NCI-H2196 (cell line): ENCODE results near the gene SPTSSA.

Experiments used
- DNase-seq: peaks from one replicate; lab custom pipeline; 2025; ENCODE audit not compliant: unreplicated experiment; lab: John Stamatoyannopoulos, UW

SPTSSA gene

DNA sequence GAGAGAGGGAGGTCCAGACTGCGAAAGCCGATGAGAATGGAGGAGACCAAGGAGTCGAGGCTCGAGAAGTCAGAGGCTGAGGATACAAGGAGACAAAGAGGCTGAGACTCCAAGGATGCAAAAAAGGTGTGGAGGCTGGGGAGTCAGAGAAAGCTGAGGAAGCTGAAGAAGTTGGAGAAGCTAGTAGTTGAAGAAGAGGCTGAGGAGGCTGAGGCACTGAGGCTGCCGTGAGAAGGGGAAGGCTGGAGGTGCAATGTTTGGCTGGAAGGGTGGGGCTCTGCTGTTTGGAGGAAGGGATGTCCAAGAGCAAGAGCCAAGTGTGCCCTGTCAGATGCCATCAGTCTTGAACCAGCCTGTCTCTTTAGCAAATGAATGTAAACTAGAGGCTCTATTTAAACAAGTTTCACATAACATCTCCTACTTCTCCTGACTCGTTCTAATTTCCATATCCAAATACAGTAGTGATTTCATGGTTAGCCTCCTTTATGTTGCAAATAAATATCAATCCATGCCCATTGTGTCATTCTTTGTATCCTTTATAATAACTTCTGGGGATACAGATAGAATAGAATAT is 10.8 kb upstream of the SPTSSA start:
- DNase-seq = no peak

DNA sequence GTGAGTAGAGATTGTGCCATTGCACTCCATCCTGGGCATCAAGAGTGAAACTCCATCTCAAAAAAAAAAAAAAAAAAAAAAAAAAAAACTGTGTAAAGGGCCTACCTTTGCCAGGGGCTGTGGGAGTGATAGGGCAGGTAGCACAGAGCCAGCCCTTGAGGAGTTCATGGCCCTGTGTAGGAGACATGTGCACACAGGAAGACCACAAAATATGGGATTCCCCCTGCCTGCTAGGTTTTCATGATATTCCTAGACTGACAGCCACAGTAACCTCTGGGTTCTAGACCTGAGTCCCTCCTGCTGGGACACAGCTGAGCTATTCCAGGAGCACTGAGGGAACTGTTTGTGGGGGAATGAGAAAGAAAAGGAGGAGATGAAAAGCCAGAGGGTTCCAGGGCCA is 8.3 kb upstream of the SPTSSA start:
- DNase-seq = no peak

DNA sequence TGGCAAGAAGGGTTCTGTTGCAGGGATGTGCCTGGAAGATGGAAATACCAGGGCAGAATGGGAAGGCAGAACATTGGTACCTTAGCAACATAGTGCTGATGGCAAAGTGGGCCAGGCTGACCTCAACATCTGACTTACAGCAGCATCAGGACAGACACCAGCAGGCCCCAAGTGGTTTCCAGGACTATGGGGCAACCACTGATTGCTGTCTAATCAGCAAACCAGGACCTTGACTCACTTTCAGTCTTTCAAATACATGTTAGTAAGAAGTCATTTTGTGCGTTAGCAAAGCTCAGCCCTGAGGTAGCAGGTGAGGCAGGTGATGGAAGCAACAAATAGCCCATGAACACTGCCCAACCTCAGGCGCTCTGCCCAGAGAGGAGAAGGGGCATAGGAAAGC is 4.7 kb upstream of the SPTSSA start:
- DNase-seq = no peak

DNA sequence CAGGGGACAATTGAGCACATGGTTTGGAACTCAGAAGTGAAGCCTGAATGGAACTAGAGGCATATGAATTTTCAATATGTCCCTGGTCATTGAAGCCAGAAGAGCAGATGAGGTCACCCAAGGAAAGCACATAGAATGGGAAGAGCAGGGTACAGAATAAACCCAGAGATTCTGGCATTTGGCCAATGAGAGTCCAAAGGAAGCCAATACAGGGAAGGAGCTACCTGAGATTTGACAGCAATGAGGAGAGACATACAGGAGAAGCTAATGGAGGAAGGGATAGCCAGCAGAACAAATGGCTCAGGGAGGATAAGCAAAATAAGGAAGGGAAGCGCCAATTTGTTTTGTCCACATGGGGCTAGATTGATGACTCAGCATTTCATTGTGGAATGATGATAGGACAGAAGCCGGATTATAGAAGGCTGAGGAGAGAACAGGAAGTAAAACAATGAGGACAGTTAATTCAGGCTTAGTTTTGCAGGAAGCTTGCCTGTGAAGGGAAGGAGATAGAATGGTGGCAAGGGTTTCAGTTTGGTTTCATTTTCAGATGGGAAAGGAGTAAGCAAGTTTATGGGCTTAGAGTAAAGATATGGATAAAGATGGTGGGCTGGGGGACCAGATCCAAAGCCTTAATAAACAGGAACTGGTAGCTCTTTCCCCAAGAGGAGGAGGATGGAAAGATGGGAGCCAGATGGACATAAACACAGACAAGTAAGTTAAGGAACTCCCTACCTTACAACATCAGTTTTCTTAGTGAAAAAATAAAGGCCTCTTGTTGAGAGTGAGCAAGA is 3.2 kb upstream of the SPTSSA start:
- DNase-seq = no peak

DNA sequence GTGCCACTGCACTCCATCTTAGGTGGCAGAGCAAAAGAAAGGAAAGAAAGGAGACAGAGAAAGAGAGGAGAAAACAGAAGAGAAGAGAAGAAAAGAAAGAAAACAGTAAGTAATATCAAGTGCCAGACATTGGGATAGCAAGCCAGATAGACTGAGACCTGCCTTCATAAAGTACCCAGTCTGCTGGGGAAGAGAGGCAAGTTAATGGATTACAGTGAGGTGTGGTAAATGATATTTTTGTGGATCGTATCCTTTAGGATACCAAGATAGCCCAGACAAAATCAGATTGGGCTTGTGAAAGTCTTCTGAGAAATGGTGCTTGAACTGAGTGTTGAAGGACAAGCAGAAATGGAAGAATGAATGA is 1.5 kb upstream of the SPTSSA start:
- DNase-seq = no peak

DNA sequence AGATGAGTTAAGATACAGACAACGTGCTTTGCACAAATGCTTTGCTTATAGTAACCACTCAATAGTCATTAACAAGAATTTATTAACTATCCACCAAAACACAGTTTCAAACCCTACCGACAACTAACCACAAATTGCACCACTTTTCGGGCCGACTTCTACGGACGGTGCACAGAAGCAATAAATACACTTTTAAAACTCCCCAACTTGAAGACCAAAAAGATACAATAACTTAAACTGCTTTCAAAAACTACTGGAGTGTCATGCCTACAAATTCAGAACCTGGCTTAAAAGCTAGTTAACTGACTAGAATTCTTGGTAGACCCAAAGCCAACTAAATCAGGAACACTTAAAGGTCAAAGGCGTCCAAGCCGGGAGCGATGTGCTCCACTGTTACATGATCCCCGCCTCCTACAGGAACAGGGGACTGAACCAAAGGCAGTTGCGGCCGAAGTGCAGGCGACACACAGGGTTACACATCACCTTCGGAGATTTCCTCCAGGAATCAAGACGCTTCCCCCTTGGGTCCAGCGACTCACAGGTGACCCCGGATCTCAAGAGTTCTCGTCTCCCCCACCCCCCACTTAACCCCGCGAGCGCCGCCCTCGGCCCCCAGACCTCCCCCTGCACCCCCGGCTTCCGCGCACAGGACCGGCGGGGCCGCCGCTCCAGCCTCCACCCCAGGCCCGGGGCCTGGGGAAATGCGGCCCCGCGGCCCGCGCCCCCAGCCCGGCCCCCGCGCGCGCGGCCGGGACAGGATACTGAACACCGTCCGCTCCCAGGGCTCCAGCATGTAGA is 507 bp downstream of the SPTSSA start:
- peak; percentile 23 for DNase-seq

DNA sequence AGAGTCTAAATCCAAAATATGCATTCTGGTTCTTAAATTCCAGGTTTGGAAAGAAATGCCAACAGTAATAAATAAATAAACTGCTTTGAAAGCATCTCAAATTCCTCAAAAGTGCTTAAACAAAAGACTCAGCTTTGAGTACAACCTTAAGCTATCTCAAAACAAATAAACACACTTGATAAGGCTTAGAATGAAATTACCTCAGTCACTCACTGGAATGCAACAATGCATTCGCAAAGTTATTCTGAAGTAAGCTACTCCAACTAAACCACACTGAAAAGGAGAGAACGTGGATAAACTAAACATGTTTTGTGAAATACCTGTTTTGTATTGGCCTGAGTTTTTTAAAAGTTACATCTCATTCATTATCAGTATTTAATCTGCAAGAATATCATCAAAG is 1.2 kb downstream of the SPTSSA start:
- DNase-seq = no peak

DNA sequence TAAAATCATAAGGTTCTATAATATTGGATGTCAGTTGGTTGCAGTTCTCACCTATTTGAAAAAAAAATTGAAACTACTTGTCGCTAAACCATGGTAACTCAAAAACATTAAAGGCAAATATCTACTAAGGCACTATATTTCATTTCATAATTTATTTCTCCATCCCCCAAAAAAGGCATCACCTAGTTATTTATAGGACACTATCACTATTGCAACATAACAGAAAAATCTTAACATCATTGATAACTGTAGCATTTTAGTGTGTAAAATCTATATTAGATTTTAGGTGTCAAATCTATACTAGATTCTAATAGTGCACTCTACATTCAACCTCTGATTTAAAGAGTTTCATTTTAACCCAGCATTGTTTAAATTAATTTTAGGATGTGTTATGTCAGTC is 1.7 kb downstream of the SPTSSA start:
- DNase-seq = no peak

DNA sequence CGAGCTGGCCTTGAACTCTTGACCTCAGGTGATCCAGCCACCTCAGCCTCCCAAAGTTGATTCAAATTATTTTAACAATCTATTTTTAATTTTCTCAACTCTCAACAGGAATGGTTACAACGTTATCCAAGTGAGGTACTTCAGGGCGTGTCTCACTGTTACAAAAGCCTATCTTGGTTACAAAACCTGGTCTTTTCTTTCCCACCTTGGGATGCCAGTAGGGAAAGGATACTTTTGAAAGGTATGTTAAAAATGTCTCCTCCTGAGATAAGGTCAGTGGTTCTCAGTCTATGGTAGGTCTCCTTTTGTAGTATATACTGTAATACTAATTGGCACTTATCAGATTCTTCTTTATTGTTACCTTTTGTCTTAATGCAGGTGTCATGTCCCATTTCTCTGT is 4.9 kb downstream of the SPTSSA start:
- no peak for DNase-seq

DNA sequence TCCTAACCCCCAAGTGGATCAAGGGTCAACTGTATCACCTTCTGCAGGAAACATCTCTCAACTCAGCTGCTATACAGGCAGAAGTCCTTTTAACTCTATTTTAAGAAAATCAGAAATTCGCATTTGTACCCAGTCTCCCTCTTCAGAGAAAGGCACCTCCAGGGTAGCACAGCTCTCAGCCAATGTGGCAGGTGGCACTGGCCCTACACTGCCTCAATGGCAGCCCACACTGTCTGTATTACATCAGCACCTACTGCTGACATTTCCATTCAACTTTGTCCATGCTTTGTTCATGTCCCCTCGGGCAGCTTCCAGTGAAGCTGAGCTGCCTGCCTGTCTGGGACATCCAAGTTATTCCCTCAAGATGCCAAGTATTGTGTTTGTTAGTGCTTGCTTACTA is 8.8 kb downstream of the SPTSSA start:
- DNase-seq = no peak

DNA sequence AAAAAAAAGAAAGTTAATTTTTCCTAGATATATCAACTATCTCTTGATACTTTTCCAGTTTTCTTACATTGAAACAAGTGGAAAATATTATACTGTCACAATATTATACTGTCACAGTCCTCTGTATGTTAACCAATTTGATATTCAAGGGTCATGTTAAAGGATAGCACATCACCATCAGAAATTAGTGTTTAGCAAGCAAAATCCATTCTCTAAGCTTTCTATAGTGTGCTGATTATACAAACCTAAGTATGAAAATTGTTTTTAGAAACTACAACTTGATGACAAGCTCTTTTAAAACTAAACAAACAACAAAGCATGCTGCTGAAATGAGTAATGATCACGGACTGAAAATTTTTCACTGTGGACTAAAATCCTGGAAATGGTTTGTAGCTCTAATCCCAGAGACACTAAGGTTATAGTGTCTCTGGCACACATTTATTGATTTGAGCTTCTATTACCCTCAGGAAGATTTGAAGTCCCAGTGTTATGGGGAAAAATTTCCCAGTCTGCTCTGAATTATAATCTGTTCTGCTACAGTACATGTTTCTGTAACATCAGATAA is 9.7 kb downstream of the SPTSSA start:
- no peak for DNase-seq

DNA sequence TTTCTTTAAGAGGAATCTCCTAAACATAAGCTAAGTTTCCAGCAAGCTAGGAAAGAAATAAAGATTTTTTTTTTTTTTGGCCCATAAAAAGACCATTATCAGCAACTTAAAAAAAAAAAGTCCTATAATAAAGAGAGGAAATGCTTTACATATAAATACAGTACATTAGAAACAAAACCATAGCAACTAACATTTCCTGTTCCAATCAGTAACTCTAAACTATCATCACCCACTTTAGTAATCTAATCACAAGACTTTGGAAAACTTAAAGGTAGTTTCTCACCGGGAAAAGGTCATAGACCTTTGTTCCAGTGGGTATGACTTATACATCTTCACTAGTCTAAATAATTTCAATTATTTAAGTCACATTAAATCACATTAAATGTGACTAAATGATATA is 11.1 kb downstream of the SPTSSA start:
- DNase-seq = no peak

DNA sequence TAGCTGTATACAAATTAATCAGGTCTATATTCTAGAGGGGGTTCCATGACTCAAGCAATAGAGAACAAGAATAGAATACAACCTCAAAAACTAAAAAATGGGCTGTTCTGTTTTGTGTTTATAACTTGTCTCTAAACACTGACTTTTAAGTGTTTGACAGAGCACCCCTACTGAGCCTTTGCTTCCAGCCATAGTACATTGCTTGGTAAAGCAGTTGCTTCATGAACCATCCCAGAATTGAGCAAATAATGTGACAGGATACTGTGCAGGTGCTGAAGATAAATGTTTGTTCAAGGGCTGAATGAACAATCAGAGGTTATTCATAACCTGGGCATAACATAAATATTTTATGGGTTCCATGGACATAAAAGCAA is 11.5 kb downstream of the SPTSSA start:
- DNase-seq = peak; percentile 68

DNA sequence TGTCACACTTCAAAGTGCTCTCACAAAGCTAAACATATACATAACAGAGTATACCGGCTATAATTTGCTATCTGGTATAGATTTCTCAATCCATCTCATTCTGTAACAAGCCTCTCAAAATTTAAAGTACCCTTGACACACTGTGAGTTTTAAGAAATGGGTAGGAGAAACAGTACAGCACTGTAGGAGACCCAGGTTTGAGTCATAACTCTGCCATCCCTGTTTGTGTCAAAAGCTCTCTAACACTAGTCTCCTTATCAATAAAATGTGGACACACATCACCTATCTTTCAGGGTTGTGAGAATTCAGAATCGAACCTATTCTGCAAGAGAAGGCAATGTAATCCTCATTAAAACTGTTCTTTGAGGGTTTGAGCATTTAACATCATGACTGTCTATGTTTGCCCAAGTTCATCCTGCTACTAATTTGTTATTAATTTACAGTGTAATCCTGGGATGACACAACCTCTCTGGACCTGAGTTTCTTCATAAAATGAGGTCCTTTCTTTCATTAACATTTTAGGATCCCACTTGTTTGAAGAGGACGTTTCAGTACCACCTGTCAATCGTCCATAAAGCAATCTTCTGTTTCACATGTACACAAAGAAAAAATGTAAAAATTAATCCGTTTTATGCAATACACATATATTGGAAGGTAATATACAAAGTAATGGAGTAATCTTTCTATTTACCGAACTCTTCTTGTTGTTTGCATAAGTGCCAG is 12.1 kb downstream of the SPTSSA start:
- DNase-seq = no peak

DNA sequence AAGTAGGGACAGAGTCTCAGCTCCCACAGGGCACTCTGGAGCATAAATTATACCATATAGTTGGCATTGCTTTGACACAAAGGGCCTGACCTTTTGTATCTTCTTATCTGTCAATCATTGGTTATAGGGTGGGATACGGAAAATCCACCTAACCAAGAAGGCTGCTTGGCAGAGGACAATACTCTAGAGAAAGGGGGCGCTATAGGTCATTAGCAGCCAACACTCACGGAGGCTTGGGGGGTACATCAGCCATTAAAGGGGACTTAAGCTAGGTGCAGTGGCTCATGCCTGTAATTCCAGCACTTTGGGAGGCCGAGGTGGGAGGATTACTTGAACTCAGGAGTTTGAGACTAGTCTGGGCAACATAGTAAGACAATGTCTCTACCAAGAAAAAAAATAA is 22.9 kb downstream of the SPTSSA start:
- no peak for DNase-seq

DNA sequence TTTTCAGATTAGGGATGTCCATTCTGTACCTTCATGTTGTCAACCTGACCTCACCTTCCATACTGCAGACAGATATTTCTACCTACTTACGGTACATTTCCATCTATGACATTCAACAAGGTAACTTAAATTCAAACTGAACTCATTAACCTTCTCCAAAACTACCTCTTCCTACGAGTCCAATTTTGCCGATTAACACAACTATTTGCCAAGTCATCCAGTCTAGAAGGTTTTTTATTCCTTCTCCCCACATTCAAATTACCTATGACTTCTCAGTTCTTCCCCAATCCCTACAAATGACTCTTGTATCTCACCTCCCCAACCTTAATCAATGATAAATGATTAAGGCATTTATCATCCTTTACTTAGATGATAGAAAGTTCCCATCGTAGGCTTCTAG is 23.6 kb downstream of the SPTSSA start:
- DNase-seq = no peak

DNA sequence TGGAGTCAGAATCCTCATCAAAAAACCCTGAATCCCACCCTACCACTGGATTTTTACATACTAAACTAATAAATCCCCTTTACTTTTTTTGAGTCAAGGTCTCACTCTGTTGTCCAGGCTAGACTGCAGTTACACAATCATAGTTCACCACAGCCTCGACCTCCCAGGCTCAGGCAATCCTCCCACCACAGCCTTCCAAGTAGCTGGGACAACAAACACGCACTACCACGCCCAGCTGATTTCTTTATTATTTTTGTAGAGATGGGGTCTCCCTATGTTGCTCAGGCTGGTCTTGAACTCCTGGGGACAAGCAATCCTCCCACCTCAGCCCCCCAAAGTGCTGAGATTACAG is 24.3 kb downstream of the SPTSSA start:
- no peak for DNase-seq

DNA sequence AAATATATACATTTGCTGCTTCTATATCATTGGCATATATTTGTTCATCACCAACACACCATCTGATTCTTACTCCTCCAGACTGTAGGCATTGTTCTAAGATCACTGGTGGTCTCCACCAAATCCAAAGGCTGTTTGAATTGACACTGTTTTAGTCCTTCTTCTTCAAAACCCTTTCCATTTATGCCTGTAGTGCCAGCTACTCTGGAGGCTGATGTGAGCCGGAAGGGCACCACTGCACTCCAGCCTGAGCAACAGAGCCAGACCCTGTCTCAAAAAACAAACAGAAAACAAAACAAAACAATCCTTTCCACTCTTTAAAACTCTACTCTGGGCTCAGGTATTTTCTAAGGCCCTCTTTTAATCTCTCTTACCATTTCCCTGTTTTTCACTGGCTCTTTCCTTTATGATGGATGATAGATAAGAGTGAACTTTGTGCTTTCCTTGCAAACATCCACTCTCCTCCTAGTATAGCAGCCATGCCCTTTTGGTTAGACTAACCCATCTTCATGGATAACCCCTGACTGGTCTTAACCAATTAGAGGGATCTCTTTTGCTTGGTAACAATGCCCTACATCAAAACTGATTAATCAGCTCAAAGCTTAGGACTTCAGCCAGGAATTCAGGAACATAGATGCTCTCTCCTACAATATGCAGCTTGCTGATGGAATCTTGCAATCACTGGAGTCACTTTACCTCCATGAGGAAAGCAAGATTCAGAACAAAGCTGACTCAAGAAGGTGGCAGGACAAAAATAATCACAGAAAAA is 24.9 kb downstream of the SPTSSA start:
- DNase-seq = no peak

DNA sequence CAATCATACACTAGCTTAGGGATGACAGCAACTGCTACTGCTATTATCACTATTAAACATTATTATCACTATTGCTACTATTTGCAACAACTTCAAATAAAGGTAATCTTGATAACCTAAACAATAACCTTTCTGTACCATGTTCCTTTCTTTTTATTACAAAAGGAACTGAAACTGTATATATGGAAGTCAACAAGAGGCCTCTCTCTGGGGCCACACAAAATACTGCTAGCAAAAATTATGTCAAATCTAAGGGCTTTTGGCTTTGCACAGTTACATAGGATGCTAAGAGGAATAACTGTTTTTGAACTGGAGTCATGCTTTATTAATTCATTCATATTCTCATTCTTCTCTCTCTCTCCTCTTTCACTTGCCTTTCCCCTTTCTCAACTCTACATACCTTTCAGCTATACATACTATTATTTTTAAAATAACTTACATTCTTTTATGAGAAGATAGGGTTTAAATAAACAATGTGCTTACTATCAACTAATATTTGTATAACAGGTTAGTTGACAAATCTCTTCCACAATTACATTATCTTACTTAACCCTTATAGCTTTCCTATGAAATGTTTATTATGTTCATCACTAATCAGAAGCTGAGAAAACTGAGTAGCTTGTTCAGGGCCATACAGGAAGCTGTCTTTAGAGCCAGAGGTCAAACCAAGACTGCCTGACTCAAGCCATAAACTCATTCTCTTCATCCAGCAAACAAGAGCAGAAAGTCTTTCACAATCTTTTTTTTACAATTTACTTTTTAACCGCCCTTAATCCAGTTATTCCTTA is 25.7 kb downstream of the SPTSSA start:
- DNase-seq = no peak

DNA sequence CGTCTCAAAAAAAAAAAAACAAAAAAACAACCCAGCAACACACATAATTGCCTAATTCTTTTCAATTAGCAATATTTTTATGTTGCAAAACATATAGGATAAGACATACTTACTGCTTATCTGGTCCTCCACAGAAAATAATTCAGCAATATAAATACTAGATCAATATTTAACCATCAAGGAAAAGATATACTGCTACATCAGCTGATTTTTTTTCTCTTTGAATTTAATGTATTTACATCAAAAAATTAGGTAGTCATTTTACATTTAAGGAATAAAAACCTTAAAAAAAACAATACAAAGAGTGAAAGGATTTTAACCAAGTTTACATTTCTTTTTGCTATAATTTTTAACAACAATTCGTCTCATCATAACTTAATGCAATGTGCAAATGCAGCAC is 28.1 kb downstream of the SPTSSA start:
- DNase-seq = no peak
